ENCODE results near the gene GLRX3. TPM values are rescaled to one million over a fixed set of nuclear protein-coding genes. Genes with fewer than 3 reads are reported as not detected.
A peak's percentile ranks its signal among the peaks of the same experiment; 100 is the strongest.
"Not testable (repeated sequence)": the region's sequence is repeated elsewhere in the genome, so short reads cannot be mapped to it uniquely, and the experiment has no call there.

GLRX3 gene
- 10 to 100 TPM; 28.4 to 38.2 (median 35.9) TPM for total RNA-seq

GRCh38 chr10:130136226-130137089 is at the start of gene GLRX3:
GLRX3 (plus strand) TSS chr10:130136391; CDS start chr10:130136421, 30 bp downstream.
- WGBS, 2 donors = 0% methylated on average over 74 of the region's 96 CpGs; no CpG with 5 or more reads in 1 of the 2 donors
- TF ChIP-seq EP300 (IDR thresholded peaks at IDR 0.05) (peak; percentile 59 to 79), CTCF (IDR thresholded peaks at IDR 0.05) (no peak), POLR2A (IDR thresholded peaks at IDR 0.05) (peak in 1 of 2 donors; percentile 34)
- no peaks in the 10 kb centered on the region for H3K9me3 ChIP-seq
- DNase-seq (ENCODE audit: low spot score in 2 of 2) = peak; percentile 80 to 84
- H3K27me3 ChIP-seq = no peaks in the 10 kb centered on the region
- peaks cover 0 to 50% (median 25%) of the 10 kb centered on the region in 4 donors for H3K4me1 ChIP-seq
- H3K36me3 ChIP-seq = no peaks in the 10 kb centered on the region
- H3K4me3 ChIP-seq = peak within 1 kb of the TSS; percentile 64 to 99 (median 95)
- peak within 1 kb of the TSS; percentile 1 to 86 (median 82) for H3K27ac ChIP-seq

GRCh38 chr10:130090565-130090964 is 45.6 kb upstream of the GLRX3 start:
- H3K27ac ChIP-seq; DNase-seq (ENCODE audit: low spot score in 2 of 2); H3K4me3 ChIP-seq; H3K27me3 ChIP-seq; H3K4me1 ChIP-seq; H3K9me3 ChIP-seq: not testable (repeated sequence)
- WGBS, 2 donors = 87 to 93% methylated on average over 5 of the region's 5 CpGs
- H3K36me3 ChIP-seq = peaks cover 0 to 34% (median 0%) of the 10 kb centered on the region in 3 donors

- H3K4me1 ChIP-seq = no peaks in the 10 kb centered on the region
- 93% methylated on average over 6 of the region's 6 CpGs for WGBS, 2 donors
- no peak overlapping the region for H3K4me3 ChIP-seq
- H3K27me3 ChIP-seq = no peaks in the 10 kb centered on the region
- peaks cover 0 to 14% (median 0%) of the 10 kb centered on the region in 3 donors for H3K36me3 ChIP-seq
- no peaks in the 10 kb centered on the region for H3K9me3 ChIP-seq
- DNase-seq (ENCODE audit: low spot score in 2 of 2) = no peak
- H3K27ac ChIP-seq = no peak overlapping the region
- TF ChIP-seq CTCF (IDR thresholded peaks at IDR 0.05) (no peak), POLR2A (IDR thresholded peaks at IDR 0.05) (no peak), EP300 (IDR thresholded peaks at IDR 0.05) (no peak)
Observed at GRCh38 chr10:130099344-130099743, 36.8 kb upstream of the GLRX3 start.

GRCh38 chr10:130105724-130106123 is 30.5 kb upstream of the GLRX3 start:
- Histone ChIP-seq H3K27me3 (no peaks in the 10 kb centered on the region), H3K9me3 (no peaks in the 10 kb centered on the region), H3K27ac (no peak overlapping the region), H3K36me3 (peaks cover 0 to 19% (median 0%) of the 10 kb centered on the region in 3 donors), H3K4me1 (peaks cover 0 to 11% (median 11%) of the 10 kb centered on the region in 4 donors), H3K4me3 (no peak overlapping the region)
- WGBS, 2 donors = 65 to 69% methylated on average over 5 to 9 of the region's 24 CpGs
- TF ChIP-seq EP300 (IDR thresholded peaks at IDR 0.05) = no peak
- no peak for DNase-seq (ENCODE audit: low spot score in 2 of 2)

GRCh38 chr10:130108146-130108545 is 28.0 kb upstream of the GLRX3 start:
- not testable (repeated sequence) for H3K27me3 ChIP-seq; H3K9me3 ChIP-seq; H3K27ac ChIP-seq; H3K4me3 ChIP-seq; DNase-seq (ENCODE audit: low spot score in 2 of 2)
- Histone ChIP-seq H3K4me1 (peaks cover 0 to 28% (median 11%) of the 10 kb centered on the region in 4 donors), H3K36me3 (peaks cover 0 to 16% (median 0%) of the 10 kb centered on the region in 3 donors)
- WGBS, 2 donors = 80 to 88% methylated on average over 8 of the region's 8 CpGs

- Histone ChIP-seq H3K4me3 (peak overlapping the region in 2 of 4 donors; percentile 50 to 86), H3K27ac (peak overlapping the region in 3 of 4 donors; percentile 88 to 94 (median 94)), H3K9me3 (no peaks in the 10 kb centered on the region), H3K27me3 (no peaks in the 10 kb centered on the region), H3K36me3 (peaks cover 0 to 7% (median 0%) of the 10 kb centered on the region in 3 donors), H3K4me1 (peaks cover 0 to 31% (median 11%) of the 10 kb centered on the region in 4 donors)
- TF ChIP-seq POLR2A (IDR thresholded peaks at IDR 0.05) (no peak), EP300 (IDR thresholded peaks at IDR 0.05) (no peak), CTCF (IDR thresholded peaks at IDR 0.05) (no peak)
- 56 to 57% methylated on average over 6 of the region's 6 CpGs for WGBS, 2 donors
- no peak for DNase-seq (ENCODE audit: low spot score in 2 of 2)
Observed at GRCh38 chr10:130108934-130109604, 27.1 kb upstream of the GLRX3 start.

Data from tibial nerve (tissue), 4 donors.